ENCODE data around the gene NFASC.
A peak's percentile ranks its signal among the peaks of the same experiment; 100 is the strongest.

NFASC gene

DNA sequence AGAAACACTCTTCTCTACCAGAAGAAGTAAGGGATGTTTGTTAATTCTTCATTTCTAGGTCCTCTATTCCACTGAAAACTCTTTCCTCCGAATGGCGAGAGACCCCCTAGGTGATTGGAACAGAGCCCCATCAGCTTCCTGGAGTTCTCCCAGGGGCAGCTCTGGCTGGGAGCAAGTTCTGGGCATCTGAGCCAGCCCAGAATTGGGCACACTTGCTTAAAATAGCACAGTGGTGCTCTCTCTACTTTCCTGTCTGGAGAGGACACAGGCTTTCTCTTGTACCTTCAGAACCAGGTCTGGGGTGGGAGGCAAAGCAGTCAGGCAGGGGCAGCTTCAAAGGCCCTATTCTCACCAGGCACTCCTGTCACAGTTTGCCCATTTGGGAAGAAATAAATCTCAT lies 89.2 kb downstream of the NFASC start:
- DNase-seq (ENCODE audit: low read depth, low spot score): no peak

DNA sequence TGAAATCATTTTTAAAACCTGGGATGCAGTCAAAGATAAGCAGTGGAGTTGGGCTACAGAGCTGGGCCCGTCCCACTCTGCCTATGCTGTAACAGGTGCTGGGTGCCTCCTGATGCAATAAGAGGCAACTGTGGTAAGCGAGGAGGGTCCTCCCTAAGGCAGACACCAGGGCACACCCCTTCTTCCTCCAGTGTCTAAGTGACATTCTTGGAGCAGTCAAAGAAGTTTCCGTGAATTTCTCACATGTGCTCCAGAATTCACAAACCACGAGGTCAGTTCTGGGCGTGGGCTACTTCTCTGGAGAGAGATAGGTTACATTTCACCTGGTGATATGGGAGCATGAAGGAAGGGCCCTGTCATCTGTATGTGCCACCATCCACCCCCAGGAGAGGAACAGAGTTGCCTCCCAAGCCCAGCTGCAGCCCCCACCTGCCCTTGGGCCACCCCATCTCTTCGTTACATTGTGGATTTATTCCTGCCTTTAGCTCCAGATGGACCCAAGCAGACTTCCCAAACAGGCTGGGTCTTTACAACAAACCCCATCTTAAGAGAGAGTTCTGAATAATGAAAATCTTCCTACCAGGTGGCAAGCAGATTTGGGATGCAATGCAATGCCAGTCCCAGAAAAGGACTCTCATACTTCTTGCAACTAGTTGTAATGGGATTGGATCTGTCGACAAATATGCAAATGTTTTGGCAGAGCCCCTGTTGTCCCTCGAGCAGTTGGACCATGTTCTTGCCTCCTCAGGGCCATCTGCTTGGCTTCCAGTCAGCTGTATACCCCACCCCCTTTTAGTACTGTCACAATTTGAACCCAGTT lies 89.9 kb downstream of the NFASC start:
- DNase-seq (ENCODE audit: low read depth, low spot score): no peak

DNA sequence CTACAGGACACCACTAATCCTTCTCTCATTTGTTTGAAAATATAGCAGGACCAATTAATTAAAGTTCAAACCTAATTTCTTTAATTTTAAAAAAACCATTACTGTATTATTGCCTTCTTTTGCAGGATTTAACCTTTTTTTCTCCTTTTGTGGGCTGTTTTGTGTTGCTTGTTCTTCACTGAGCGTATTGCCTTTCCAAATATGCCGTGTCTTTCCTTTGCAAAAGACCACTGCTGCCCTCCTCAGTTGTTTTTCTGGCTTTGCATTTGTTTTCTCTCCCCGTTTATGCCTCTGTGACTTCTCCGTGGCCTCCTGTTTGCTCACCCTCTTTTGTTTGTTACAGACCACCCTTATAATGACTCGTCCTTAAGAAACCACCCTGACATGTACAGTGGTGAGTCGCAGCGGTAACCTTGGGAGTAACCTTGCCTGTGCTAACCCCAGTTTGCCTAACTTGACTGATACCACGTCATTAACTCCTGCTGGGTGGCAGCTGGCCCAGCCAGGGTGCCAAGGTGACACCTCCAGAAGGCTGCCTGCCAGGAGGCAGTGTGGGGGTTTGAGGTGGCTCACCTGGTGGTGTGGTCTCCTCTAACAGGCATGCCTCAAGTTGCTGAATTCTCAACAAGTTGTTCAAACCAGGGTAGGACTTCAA lies 91.2 kb downstream of the NFASC start:
- no peak for DNase-seq (ENCODE audit: low read depth, low spot score)

DNA sequence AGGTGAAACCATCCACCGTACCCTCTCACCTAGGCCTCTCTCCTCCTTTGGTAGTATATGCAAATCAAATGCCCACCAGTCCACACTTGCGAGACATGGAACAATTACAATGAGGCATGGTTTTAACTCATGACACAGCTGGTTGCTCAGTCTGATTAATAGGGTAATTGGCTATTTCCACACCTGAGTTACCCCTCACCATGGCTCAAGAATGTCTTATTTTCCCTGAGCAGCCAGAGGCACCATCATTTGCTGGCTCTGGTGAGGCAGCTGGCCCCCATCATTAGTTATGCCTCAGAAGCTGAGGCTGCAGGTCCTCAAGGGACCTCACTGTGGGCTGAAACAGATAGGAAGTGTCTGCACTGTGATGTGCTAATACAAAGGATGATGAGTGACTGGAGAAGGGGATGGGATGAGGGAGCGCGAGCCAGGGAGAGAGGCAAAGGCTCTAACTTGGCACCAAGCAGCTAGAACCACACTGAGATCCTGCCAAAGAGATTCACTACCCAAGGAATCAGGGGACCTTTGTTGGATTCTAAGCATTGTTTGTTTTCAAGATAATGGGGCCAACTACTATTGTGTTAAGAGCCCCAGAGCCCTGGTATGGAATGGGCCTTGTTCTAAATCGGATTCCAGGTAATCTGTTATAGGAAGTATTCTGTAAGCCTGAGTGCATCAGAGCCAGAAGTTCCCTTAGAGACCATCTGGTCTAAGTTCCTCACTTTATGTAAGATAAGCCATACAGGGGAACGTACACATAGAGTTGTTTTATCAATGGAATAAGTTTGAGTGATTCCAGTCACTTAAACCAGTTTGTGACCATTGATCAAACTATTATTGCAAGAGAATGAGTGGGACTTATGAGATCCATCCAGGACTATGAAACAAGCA lies 92.3 kb downstream of the NFASC start:
- DNase-seq (ENCODE audit: low read depth, low spot score): no peak

DNA sequence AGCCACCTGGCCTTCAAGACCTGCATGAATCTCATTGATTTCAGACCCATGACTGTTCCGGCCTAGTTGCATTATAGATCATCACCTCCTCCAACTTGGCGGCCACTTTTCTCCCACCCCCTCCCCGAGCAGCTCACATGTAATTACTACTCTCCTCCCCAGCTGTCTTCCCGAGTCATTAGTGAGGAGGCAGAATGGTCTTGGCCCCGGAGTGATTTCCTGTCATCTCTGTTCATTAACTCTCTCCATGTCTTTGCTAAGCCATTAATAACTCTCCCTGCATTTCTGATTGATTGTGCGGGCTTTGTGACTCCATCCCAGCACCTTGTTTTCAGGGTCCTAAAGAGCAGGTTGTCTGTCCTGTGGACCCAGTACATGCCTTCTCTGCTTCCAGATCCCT lies 96.8 kb downstream of the NFASC start:
- DNase-seq (ENCODE audit: low read depth, low spot score): no peak

DNA sequence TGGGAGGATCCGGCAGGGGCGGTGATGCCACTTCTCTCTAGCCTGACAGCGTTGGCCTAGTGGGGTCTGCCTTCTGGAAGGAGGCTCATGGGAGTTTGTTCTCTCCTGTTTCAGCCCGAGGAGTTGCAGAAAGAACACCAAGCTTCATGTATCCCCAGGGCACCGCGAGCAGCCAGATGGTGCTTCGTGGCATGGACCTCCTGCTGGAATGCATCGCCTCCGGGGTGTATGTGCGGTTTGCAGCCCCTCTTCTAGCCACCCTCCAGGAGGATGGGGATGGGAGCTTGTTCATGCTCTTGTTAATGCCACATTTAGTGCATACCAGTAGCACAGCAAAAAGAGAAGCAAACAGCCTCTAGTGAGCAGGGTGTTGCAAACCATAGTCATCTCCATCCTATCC lies 97.5 kb downstream of the NFASC start:
- no peak for DNase-seq (ENCODE audit: low read depth, low spot score)

DNA sequence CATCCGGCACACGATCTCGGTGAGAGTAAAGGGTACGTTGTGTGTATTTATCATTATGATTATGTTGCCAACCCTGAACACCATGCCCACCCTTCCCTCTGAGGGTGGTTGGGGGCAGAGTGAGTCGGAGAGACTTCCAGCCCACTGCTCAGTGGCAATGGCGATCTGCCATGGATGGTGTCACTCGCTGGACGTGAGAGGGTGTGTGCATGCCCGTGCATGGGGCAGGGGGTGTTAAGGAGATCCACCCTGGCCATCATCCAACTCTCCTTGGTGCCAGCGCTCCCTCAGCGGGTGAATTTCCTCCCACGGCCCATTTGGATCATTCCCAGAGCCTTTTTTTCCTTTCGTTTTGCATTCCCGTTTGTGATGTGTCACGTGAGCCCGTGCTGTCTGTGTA lies 98.3 kb downstream of the NFASC start:
- no peak for DNase-seq (ENCODE audit: low read depth, low spot score)

DNA sequence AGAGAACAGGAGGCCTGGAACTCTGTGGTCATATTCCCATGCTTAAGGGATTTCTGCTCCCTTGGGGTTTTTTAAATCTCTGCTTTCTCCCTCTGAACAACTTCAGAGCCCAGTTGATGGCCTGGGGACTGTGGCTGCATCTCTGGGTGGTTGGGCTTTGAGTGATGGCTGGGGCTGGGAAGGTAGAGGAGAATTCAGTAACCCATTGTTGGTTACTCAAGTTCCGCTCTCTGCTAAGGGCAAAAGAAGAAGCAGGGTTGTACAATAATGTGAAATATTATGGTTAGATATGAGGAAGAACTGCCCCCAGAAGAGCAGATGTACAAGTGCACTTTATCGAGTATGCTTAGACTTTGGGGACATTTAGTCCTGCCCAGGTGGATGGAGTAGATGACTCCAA lies 100.3 kb downstream of the NFASC start:
- no peak for DNase-seq (ENCODE audit: low read depth, low spot score)

DNA sequence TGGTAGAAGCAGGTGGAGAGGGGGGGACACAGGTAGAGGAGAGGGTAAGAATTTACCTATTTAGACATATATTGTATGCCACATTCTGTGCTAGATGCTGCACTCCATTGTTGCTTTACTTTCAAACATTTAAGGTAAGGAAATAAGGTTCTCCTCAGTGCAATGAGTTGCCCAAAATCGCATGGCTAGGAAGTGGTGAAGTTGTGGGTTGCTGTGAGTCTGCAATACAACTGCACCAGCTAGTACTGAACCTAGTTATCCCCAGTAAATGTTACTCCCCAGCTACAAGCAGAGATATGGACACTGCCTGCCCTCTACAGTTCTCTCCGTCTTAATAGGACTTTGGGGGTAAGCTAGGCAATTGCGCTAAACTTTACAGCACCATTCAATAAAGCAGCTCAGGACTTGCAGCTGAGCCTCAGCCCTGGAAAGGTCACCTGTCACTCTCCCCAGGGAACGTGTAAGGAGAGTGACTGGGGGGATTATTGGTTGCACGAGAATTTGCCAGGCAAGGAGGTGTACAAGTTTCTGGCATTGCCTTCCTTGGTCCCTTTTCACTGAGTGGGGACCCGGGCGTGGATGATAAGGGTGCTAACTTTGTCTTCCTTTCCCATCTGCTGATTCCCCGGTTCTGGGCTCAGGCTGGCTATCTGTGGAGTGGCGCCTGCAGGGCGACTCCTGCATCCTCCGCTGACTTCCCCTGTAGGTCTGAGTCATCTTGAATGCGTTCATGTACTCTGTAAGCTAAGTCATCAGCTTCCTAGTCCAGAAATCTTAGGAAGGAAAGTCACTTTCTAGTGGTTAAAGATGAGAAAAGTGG lies 101.1 kb downstream of the NFASC start:
- no peak for DNase-seq (ENCODE audit: low read depth, low spot score)

DNA sequence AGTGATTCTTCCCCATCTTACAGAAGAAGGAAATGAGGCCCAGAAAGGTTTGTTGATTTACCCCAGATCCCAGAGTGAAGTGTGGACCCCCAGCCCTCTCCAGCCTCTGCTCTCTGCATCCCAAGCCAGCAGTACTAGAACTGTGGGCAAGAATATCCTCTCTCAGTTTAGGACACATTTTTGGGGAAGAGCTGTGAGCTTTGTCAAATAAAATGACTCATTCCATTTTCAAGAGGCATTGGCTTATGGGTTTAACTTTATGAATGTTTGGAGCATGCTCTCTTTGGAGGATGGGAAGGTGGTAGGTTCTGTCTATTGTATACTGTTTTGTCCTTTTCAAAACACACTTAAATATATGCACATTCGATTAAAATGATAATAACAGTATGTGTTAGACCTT lies 101.8 kb downstream of the NFASC start:
- no peak for DNase-seq (ENCODE audit: low read depth, low spot score)

DNA sequence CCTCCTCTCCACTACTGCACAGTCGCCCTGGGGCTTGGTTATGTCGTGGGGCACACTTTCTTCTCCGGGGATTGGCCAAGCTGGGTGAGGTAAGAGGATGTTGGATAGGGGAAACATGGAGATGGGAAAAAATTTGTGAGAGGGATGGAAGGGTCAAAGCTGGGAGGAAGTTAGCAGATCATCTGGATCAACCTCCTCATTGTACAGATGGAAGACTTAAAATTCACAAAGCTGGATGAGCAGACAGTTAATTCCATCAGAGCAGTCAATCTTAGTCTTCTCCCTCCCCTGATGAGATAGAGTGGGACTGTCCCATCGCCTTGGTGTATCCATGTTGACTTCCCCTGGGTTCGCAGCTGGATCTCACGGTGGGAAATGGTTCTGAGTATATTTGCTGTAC lies 102.8 kb downstream of the NFASC start:
- no peak for DNase-seq (ENCODE audit: low read depth, low spot score)

DNA sequence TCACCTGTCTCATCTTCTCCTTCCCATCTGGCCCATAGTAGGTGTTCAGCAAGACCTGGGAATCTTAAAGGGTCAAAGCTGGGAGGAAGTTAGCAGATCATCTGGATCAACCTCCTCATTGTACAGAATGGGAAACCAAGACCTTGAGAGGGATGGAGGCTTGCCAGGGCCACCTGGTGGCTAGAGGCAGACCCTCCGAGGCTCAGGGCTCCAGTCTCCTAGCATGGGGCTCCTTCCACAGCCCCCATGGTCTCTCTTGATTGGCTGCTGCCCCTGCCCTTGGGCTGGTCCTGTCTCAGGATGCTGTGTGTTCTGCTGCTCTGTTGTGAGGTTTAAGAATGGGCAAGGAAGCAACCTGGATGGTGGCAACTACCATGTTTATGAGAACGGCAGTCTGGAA lies 103.7 kb downstream of the NFASC start:
- no peak for DNase-seq (ENCODE audit: low read depth, low spot score)

DNA sequence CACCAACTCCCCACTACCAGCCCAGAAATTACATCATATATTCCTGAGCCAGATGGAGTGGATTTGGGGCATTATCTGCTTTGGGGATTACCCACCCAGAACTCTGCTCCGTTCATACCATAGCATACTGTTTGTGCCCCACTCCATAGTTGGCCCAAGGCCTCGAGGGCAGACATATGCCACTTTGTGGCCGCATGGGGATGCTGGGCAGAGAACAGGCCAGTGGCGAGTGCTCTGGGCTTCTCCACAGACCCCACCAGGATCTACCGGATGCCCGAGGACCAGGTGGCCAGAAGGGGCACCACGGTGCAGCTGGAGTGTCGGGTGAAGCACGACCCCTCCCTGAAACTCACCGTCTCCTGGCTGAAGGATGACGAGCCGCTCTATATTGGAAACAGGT lies 104.4 kb downstream of the NFASC start:
- no peak for DNase-seq (ENCODE audit: low read depth, low spot score)

DNA sequence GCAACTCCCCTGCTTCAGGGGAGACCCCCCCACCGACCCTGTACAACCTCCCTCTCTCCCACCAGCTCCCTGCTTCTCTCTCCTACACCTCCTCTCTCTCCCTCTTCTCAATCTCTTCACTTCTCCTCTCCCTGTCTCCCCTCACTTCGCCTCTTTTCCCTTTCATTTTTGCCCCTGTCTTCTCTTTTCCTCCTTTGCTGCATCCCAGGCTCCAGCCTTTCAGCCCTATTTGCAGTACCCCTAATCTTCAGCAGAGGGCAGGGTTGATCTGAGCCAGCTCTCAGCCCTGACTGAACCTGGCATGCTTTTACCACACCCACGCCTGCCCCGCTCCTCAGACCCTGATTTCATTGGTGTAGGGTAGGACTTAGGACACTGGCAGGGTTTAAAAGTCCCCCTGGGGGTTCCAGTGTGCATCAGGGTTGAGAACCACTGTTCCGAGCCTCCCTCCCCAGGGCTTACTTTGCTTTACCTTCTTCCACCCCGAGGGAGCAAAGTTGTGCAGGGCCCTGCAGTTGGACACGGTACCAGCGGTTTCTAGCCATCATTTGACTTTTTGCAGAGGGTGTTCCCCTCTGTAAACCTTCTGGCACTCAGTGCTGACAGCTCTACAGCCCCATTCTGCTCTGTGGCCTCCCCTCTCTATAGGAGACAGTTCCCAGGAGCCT lies 105.0 kb downstream of the NFASC start:
- peak; percentile 16 for DNase-seq (ENCODE audit: low read depth, low spot score)

DNA sequence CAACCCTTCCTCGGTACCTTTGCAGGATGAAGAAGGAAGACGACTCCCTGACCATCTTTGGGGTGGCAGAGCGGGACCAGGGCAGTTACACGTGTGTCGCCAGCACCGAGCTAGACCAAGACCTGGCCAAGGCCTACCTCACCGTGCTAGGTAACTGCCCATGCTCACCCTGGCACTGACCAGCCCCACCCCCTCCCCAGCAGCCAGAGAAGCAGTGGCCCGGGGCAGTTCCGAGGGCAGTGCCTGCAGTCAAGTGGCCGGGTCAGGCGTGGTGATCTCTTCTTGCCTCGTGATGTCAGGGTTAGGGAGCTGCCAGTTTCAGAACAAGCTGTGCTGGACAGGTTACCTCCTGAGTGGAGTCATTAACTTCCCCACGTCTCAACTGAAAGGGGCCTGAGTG lies 106.0 kb downstream of the NFASC start:
- no peak for DNase-seq (ENCODE audit: low read depth, low spot score)

DNA sequence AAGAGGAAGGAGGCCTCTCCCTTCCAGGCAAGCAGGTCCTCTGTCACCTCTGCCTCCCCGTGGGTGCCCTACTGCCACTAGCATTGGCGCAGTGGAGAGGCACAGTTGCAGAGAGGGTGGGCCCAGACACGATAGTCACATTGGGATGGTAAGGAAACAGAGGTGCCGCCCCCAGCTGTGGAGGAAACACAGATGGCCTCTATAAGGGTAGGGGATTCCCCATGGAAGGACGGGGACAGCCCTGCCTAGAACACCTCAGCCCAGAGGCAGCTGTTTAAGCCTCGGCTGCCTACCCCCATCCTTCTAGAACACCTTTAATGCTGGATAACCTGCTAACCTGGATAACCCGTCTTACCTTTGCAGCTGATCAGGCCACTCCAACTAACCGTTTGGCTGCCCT lies 106.7 kb downstream of the NFASC start:
- no peak for DNase-seq (ENCODE audit: low read depth, low spot score)

DNA sequence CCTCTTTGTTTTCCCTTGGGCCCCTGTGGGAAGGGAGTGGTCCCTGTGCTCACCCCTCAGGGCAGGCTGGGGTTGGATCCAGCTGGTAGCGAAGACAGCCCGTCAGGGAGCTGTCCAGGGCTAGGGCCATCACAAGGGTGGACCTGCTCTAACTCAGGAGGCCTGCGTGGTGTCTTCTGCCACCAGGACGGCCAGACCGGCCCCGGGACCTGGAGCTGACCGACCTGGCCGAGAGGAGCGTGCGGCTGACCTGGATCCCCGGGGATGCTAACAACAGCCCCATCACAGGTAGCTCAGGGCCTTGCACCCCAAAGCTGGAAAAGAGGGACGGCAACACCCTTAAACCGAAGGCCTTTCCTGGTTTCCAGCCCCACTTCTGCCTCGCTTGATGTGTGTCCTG lies 108.1 kb downstream of the NFASC start:
- DNase-seq (ENCODE audit: low read depth, low spot score): no peak

DNA sequence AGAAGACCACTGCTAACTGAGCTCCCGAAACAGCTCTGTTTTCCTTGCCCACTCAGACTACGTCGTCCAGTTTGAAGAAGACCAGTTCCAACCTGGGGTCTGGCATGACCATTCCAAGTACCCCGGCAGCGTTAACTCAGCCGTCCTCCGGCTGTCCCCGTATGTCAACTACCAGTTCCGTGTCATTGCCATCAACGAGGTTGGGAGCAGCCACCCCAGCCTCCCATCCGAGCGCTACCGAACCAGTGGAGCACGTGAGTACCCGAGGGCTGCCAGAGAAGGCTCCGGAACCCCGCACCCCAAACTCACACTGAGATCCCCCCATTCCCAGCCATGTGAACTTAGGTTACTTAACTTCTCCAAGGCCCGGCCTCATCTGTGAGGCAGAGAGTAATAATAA lies 108.6 kb downstream of the NFASC start:
- DNase-seq (ENCODE audit: low read depth, low spot score): no peak

DNA sequence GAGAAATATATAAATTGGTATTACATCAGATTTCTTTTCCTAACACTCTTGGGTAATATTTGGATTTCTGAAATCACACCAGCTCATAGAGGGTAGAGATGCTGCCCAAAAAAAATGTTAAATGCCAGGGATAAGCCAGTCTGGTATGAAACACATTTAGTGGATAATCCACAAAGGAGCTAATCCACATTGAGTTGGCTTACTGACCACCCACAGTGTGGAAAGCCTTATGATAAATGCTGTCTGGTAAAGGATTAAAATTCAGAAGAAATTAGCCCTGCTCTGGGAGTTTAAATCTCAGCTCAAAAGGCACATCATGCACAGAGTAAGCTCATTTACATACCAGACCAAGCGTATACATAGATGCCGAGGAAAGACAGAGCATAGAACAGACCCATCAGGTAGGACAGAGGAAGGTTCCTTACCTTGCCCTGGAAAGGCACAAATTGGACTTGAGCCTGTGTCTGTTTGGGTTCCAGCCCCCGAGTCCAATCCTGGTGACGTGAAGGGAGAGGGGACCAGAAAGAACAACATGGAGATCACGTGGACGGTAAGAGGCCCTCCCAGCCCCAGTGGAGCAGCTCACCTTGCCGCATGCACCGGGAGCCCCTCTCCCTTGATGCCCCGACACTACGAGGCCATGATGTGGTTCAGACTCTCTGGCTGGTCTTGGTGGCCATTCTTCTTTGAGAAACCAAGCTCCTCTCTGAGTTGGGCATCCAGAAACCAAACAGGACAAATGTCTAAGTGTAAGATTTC lies 109.4 kb downstream of the NFASC start:
- DNase-seq (ENCODE audit: low read depth, low spot score): no peak

DNA sequence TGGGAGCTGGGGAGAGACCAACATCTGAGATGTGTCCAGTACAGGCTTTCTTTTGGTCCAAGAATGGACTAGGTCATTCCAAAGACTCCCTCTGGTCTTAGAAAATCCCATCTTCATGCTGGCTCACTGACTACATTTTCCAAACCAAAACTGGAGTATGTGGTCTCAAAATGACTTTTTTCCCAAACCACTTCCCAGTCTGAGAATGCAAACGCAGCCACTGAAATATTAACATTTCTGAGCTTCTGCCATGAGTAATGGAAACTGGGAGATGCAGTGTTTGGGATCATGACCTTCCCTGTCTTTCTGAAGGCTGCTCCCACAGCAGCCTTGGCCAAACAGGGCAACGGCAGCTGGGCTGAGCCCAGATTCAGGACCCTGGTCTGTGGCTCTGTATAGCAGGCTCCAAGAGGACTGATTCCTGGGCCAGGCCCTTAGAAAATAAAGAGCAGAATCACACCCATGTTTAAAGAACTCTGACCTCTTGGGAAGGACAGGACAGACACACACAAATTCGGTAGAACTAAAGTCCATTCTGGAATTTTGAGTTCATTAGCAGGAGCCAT lies 110.3 kb downstream of the NFASC start:
- DNase-seq (ENCODE audit: low read depth, low spot score): no peak

All from activated naive CD8-positive, alpha-beta T cell treated with anti-CD3 and anti-CD28 coated beads, Interleukin-2, amount 50 U/mL, for 16 hours (primary cell).